ENCODE data around the gene ZFC3H1. TPM values are rescaled to one million over a fixed set of nuclear protein-coding genes. Genes with fewer than 3 reads are reported as not detected.

Gene ZFC3H1
- total RNA-seq = 10 to 100 TPM; 79.2 to 92.9 (median 88.5) TPM

- no peaks in the 10 kb centered on the region for H3K27me3 ChIP-seq
- peak within 1 kb of the TSS; percentile 82 to 91 (median 82) for H3K4me3 ChIP-seq
- intact Hi-C loops (cut with DNase I; ENCODE audit: low total_unique reads) = no loop called here
- peak; percentile 90 to 96 for DNase-seq (ENCODE audit: low spot score in 2 of 2)
- peak within 1 kb of the TSS; percentile 96 to 97 for H3K27ac ChIP-seq
- peaks cover 0 to 10% of the 10 kb centered on the region in 2 donors for H3K4me1 ChIP-seq
- H3K36me3 ChIP-seq = no peaks in the 10 kb centered on the region
- TF ChIP-seq POLR2AphosphoS5 (IDR thresholded peaks at IDR 0.05) (peak; percentile 90 to 96 (median 95)), POLR2A (IDR thresholded peaks at IDR 0.05) (peak; percentile 92), CTCF (IDR thresholded peaks at IDR 0.05) (peak in 1 of 3 donors; percentile 23)
- no peaks in the 10 kb centered on the region for H3K9me3 ChIP-seq
Observed at GRCh38 chr12:71663561-71664410, at the start of gene ZFC3H1, which contains the start of gene THAP2. ZFC3H1 (minus strand) TSS chr12:71663848; CDS start chr12:71663610, 238 bp downstream. THAP2 (plus strand) TSS chr12:71664301; CDS start chr12:71664510, 209 bp downstream.

GRCh38 chr12:71710276-71711125, 46.9 kb upstream of the ZFC3H1 start:
- Histone ChIP-seq H3K27ac (no peak overlapping the region), H3K36me3 (no peaks in the 10 kb centered on the region), H3K27me3 (no peaks in the 10 kb centered on the region), H3K4me1 (no peaks in the 10 kb centered on the region), H3K9me3 (peaks cover 0 to 6% of the 10 kb centered on the region in 2 donors), H3K4me3 (no peak overlapping the region)
- no peak for DNase-seq (ENCODE audit: low spot score in 2 of 2)
- intact Hi-C loops (cut with DNase I; ENCODE audit: low total_unique reads) = no loop called here
- TF ChIP-seq POLR2AphosphoS5 (IDR thresholded peaks at IDR 0.05) (no peak), POLR2A (IDR thresholded peaks at IDR 0.05) (no peak)

GRCh38 chr12:71708658-71709057, 45.0 kb upstream of the ZFC3H1 start:
- H3K4me1 ChIP-seq = no peaks in the 10 kb centered on the region
- no peak overlapping the region for H3K4me3 ChIP-seq
- no peaks in the 10 kb centered on the region for H3K27me3 ChIP-seq
- DNase-seq (ENCODE audit: low spot score in 2 of 2) = no peak
- TF ChIP-seq POLR2A (IDR thresholded peaks at IDR 0.05) (no peak), CTCF (IDR thresholded peaks at IDR 0.05) (no peak), POLR2AphosphoS5 (IDR thresholded peaks at IDR 0.05) (no peak)
- no peaks in the 10 kb centered on the region for H3K36me3 ChIP-seq
- H3K27ac ChIP-seq = no peak overlapping the region
- H3K9me3 ChIP-seq = peaks cover 0 to 3% of the 10 kb centered on the region in 2 donors
- intact Hi-C loops (cut with DNase I; ENCODE audit: low total_unique reads) = no loop called here

- TF ChIP-seq POLR2AphosphoS5 (IDR thresholded peaks at IDR 0.05) = no peak
- TF ChIP-seq CTCF (IDR thresholded peaks at IDR 0.05) = no peak
- TF ChIP-seq POLR2A (IDR thresholded peaks at IDR 0.05) = no peak
- intact Hi-C loops (cut with DNase I; ENCODE audit: low total_unique reads) = no loop called here
- Histone ChIP-seq H3K27me3 (no peaks in the 10 kb centered on the region), H3K27ac (no peak overlapping the region), H3K4me3 (no peak overlapping the region), H3K36me3 (no peaks in the 10 kb centered on the region), H3K4me1 (no peaks in the 10 kb centered on the region), H3K9me3 (no peaks in the 10 kb centered on the region)
- no peak for DNase-seq (ENCODE audit: low spot score in 2 of 2)
Observed at GRCh38 chr12:71704920-71705319, 41.3 kb upstream of the ZFC3H1 start.

GRCh38 chr12:71703206-71703605, 39.6 kb upstream of the ZFC3H1 start:
- no peaks in the 10 kb centered on the region for H3K36me3 ChIP-seq
- intact Hi-C loops (cut with DNase I; ENCODE audit: low total_unique reads) = no loop called here
- H3K4me3 ChIP-seq = no peak overlapping the region
- no peak for DNase-seq (ENCODE audit: low spot score in 2 of 2)
- H3K9me3 ChIP-seq = no peaks in the 10 kb centered on the region
- TF ChIP-seq POLR2AphosphoS5 (IDR thresholded peaks at IDR 0.05) (no peak), POLR2A (IDR thresholded peaks at IDR 0.05) (no peak), CTCF (IDR thresholded peaks at IDR 0.05) (no peak)
- H3K27ac ChIP-seq = no peak overlapping the region
- H3K4me1 ChIP-seq = no peaks in the 10 kb centered on the region
- no peaks in the 10 kb centered on the region for H3K27me3 ChIP-seq

Measured in breast epithelium (tissue), 4 donors.